DMS114 treated with DMSO at 0.1 percent for 48 hours (cell line): ENCODE results near the gene THRA.
"Not testable (repeated sequence)": the region's sequence is repeated elsewhere in the genome, so short reads cannot be mapped to it uniquely, and the experiment has no call there.

ENCODE experiments used
- DNase-seq: peaks from one replicate; lab custom pipeline; 2025; ENCODE audit not compliant: unreplicated experiment; lab: John Stamatoyannopoulos, UW

Gene THRA

GRCh38 chr17:40112191-40112711 is 49.5 kb downstream of the THRA start:
- DNase-seq = no peak

- DNase-seq = no peak
These were observed 49.9 kb downstream of the THRA start for GRCh38 chr17:40112718-40113109.

- DNase-seq = peak; percentile 91
These were observed 50.5 kb downstream of the THRA start for GRCh38 chr17:40113110-40113906.

DNA sequence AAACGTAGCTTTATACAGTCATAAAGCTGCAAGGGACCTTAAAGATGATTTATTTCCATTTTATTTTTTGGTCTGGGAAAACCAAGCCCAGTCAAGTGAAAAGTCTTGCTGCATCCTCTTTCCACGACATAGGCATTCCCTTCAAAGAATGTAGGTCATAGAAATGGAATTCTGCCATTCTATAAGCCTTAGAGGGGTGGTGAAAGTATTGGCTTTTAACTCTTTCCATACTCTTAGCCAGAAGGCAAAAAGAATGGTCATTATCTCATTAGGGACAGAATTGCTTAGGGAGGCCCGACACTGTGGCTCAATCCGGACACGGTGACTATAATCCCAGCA is 51.1 kb downstream of the THRA start:
- DNase-seq = no peak

DNA sequence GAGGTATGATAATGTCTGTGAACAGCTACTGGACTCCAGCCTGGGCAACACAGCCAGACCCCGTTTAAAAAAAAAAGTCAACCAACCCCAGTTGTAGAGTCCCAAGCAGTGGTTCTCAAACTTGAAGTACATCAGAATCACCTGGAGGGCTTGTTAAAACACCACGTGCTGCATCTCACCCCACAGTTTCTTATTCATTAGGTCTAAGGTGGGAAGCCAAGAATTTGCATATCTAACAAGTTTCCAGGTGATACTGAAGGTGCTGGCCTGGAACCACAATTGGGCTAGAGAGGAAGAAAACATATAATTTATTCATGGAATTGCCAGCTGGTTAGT is 52.3 kb downstream of the THRA start:
- DNase-seq = no peak

DNA sequence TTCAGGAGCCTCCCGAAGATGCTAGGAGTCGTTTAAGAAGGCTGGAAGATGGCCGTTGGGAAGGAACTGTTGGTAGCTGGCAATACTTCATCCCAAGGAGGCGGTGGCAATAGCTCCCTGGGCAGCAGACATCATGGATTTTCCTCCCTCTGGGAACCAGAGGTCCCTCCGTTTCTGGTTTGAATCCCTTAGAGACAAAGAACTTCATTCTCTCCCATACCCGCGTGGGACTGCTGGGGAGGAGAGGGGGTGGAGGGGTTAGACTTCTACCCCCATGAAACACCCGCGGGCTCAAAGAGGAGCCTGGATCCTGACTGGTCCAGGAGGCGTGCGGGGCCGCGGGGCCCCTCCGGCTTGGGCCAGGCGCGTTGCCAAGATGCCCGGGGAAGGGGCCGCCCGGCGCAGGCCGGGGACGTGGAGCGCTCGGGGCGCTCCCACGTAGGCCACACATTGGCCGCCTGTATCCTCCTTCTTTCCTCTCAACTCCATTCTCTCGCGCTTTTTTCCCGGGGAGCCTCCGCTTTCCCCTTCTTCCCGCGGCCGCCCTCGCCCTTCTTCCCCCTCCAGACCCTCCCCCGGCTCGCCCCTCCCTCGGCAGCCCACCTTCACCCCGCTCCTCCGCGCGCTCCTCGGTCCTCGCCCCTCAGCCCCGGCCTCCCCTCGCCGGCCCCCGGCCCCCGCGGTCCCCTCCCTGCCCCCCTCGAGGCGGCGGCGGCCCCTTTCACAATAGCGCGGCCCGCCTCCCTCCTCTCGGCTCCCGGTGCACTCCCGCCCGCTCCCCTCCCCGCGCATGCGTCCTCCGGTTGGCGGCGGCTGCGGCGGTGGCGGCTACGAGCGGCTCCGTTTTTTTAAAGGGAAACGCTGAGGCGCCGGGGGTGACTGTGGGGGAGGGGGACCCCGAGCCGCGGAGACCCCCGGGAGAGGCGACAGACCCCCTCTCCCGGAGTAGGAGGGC is 58.7 kb downstream of the THRA start, which contains the start of gene MSL1:
TSS of gene MSL1 (plus strand) at position 791 of the 955 bp plus-strand sequence. CDS start 642 bp downstream, outside the sequence.
- peak; percentile 53 for DNase-seq

- no peak for DNase-seq
These were observed 59.6 kb downstream of the THRA start for GRCh38 chr17:40122136-40122998.

- peak; percentile 40 for DNase-seq
These were observed 60.4 kb downstream of the THRA start for GRCh38 chr17:40122999-40123810.

GRCh38 chr17:40123811-40124114 is 61.0 kb downstream of the THRA start:
- no peak for DNase-seq

- no peak for DNase-seq
These were observed 61.7 kb downstream of the THRA start for GRCh38 chr17:40124279-40125141.

DNA sequence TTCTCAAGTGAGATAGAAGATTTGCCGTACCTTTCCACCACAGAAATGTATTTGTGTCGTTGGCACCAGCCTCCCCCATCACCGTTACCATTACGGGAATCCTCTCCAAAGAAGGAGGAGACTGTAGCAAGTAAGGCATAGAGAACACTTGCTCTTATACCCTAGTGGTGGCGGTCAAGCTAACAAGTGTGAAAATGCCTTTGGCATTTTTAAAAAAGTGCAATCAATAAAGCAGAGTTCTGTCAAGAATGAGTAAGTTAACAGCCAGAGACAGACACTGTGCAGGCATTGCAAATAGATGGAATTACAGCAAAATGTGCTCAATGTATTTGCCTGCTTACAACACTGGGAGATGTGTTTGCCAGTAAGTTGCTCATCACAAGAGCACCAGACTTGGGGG is 66.7 kb downstream of the THRA start:
- no peak for DNase-seq

GRCh38 chr17:40130352-40131042 is 67.7 kb downstream of the THRA start:
- no peak for DNase-seq

GRCh38 chr17:40134184-40134583 is 71.4 kb downstream of the THRA start:
- no peak for DNase-seq

DNA sequence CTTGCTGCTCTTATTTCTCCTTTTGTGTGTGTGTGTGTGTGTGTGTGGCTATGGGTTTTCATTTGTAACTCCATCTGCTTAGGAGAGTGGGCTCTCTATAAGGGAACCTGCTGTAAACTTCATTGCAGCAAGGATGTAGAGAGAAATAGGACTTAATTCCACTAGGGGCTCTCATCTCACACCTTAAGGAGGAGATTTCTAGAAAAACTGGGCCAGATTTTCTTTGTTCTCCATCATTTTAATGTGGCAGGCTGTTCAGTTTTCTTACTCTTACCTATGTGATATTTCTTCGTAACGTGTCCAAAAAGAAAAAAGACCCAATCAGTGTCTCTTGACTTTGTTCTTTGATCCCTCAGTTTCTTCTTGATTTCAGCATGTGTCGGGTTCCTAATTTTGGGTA is 73.1 kb downstream of the THRA start:
- no peak for DNase-seq

DNA sequence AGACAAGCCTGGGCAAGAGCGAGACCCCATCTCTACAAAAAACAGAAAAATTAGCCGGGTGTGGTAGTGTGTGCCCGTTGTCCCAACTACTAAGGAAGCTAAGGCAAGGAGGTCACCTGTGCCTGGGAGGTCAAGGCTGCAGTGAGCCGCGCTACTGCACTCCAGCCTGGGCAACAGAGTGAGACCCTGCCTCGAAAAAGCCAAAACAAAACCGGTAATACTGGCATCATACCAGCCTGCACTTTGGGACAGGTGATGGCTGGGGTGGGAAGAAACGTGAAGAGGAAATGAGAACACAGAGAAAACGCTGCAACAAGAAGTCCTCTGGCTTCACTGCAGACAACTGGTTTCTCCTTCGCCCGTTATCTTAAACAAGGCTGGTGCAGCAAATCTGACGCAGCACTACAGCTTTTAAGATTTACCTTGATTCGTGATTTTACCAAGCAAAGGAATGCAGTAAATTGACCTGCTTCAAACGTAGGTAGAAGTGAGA is 76.8 kb downstream of the THRA start:
- no peak for DNase-seq

DNA sequence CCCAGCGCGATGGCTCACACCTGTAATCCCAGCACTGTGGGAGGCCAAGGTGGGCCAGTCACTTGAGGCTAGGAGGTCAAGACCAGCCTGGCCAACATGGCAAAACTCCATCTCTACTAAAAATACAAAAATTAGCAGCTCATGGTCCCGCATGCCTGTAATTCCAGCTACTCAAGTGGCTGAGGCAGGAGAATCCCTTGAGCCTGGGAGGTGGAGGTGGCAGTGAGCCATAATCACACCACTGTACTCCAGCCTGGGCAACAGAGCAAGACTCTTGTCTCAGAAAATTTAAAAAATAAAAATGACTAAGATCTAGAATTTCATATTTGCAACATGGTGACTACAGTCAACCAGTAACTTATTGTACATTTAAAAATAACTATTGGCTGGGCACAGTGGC is 80.4 kb downstream of the THRA start:
- not testable (repeated sequence) for DNase-seq
